Smooth muscle cell (in vitro differentiated cells): ENCODE data around the gene REEP6. TPM values are rescaled to one million over a fixed set of nuclear protein-coding genes. Genes with fewer than 3 reads are reported as not detected.

Source experiments
- DNase-seq: peaks from one replicate; lab custom pipeline; 2025; ENCODE audit not compliant: unreplicated experiment; lab: John Stamatoyannopoulos, UW
- H2AFZ ChIP-seq: fragments of 200-600 bp; sonication (generic); 2 replicates; pipeline ENCODE4 v1.6.0; 2016; ENCODE audit warnings: antibody characterized with exemption, low read depth, mild to moderate bottlenecking
- H3F3A ChIP-seq: fragments of 200-600 bp; sonication (generic); 2 replicates; pipeline ENCODE4 v1.6.0; 2017; ENCODE audit warnings: antibody characterized with exemption, low read depth
- H3K27ac ChIP-seq: fragments of 200-600 bp; sonication (generic); 2 replicates; pipeline ENCODE4 v1.5.1; 2016; ENCODE audit warnings: low read depth, mild to moderate bottlenecking
- H3K27me3 ChIP-seq: fragments of 200-600 bp; sonication (generic); 2 replicates; pipeline ENCODE4 v1.6.1; 2016; ENCODE audit warnings: low read depth, mild to moderate bottlenecking
- H3K36me3 ChIP-seq: fragments of 200-600 bp; sonication (generic); 2 replicates; pipeline ENCODE4 v1.5.1; 2016; ENCODE audit warnings: low read depth
- H3K4me1 ChIP-seq: fragments of 200-600 bp; sonication (generic); 2 replicates; pipeline ENCODE4 v1.5.1; 2016; ENCODE audit warnings: low read depth
- H3K4me2 ChIP-seq: fragments of 200-600 bp; sonication (generic); 2 replicates; pipeline ENCODE4 v1.6.0; 2016; ENCODE audit warnings: mild to moderate bottlenecking
- H3K4me3 ChIP-seq: fragments of 200-600 bp; sonication (generic); 2 replicates; pipeline ENCODE4 v1.5.1; 2016; ENCODE audit warnings: mild to moderate bottlenecking
- H3K79me2 ChIP-seq: fragments of 200-600 bp; sonication (generic); 2 replicates; pipeline ENCODE4 v1.6.0; 2016; ENCODE audit warnings: low read depth, mild to moderate bottlenecking
- H3K9ac ChIP-seq: fragments of 200-600 bp; sonication (generic); 2 replicates; pipeline ENCODE4 v1.6.0; 2016; ENCODE audit warnings: low read depth
- H3K9me3 ChIP-seq: fragments of 200-600 bp; sonication (generic); replicated peaks from 2 replicates; pipeline ENCODE4 v1.5.1; 2016; ENCODE audit warnings: low read depth
- H4K20me1 ChIP-seq: fragments of 200-600 bp; sonication (generic); 2 replicates; pipeline ENCODE4 v1.6.0; 2016; ENCODE audit warnings: low read depth
- CTCF ChIP-seq: fragments of 200-600 bp; sonication (generic); IDR thresholded peaks from 2 replicates; pipeline ENCODE4 v1.5.1; 2017; ENCODE audit warnings: borderline replicate concordance, mild to moderate bottlenecking, antibody characterized with exemption; ENCODE audit not compliant: insufficient read depth, poor library complexity, severe bottlenecking
- WGBS: methylation state at CpG from one replicate; pipeline ENCODE4 v1.1.7; 2016; ENCODE audit warnings: low lambda C conversion rate; 5-methylcytosine and 5-hydroxymethylcytosine counted together
- polyA plus RNA-seq: library from polyadenylated mRNA; unstranded; fragments of >200 nt; fragmentation: Nextera tagmentation; extraction: Ambion mirVana; gene quantifications from 2 replicates; pipeline ENCODE4 v1.2.1, GENCODE V29; 2016
- total RNA-seq: library from RNA; depleted of rRNA; stranded (reverse); fragments of >200 nt; gene quantifications from 2 replicates; pipeline ENCODE4 v1.2.3, GENCODE V29; 2014

REEP6 gene
- total and polyA plus RNA-seq, 2 experiments from 2014 or later = 7.0 to 15.1 TPM

GRCh38 chr19:1487576-1488281 is 3.3 kb upstream of the REEP6 start:
- Histone ChIP-seq H3K79me2 (no peaks in the 10 kb centered on the region), H3K9me3 (no peaks in the 10 kb centered on the region), H3K27ac (no peak overlapping the region), H4K20me1 (no peaks in the 10 kb centered on the region), H2AFZ (no peak overlapping the region), H3F3A (no peaks in the 10 kb centered on the region), H3K4me1 (peaks cover 12% of the 10 kb centered on the region), H3K36me3 (no peaks in the 10 kb centered on the region), H3K27me3 (no peaks in the 10 kb centered on the region), H3K4me2 (no peak overlapping the region), H3K4me3 (no peak overlapping the region), H3K9ac (no peak overlapping the region)
- DNase-seq = no peak
- TF ChIP-seq CTCF = no peak
- 96% methylated on average over 30 of the region's 40 CpGs for WGBS

GRCh38 chr19:1488282-1488601 is 2.7 kb upstream of the REEP6 start:
- no peak overlapping the region for H3K9ac ChIP-seq
- no peak overlapping the region for H3K27ac ChIP-seq
- 94% methylated on average over 7 of the region's 11 CpGs for WGBS
- no peaks in the 10 kb centered on the region for H3F3A ChIP-seq
- TF ChIP-seq CTCF = no peak
- H2AFZ ChIP-seq = no peak overlapping the region
- H3K4me3 ChIP-seq = no peak overlapping the region
- H3K27me3 ChIP-seq = no peaks in the 10 kb centered on the region
- DNase-seq = no peak
- H3K79me2 ChIP-seq = no peaks in the 10 kb centered on the region
- no peaks in the 10 kb centered on the region for H3K36me3 ChIP-seq
- H4K20me1 ChIP-seq = no peaks in the 10 kb centered on the region
- H3K9me3 ChIP-seq = no peaks in the 10 kb centered on the region
- no peak overlapping the region for H3K4me2 ChIP-seq
- peaks cover 12% of the 10 kb centered on the region for H3K4me1 ChIP-seq

- no peak for DNase-seq
Observed at GRCh38 chr19:1489463-1490310, 1.3 kb upstream of the REEP6 start.

More at GRCh38 chr19:1489463-1490310, 1.3 kb upstream of the REEP6 start:
- Histone ChIP-seq H3K9ac (peak overlapping the region; percentile 52), H3K9me3 (no peaks in the 10 kb centered on the region), H3F3A (no peaks in the 10 kb centered on the region), H3K4me2 (peak overlapping the region; percentile 94), H2AFZ (peak overlapping the region; percentile 91), H3K4me3 (peak overlapping the region; percentile 63), H3K27me3 (no peaks in the 10 kb centered on the region), H3K27ac (peak overlapping the region; percentile 65), H3K36me3 (no peaks in the 10 kb centered on the region), H3K4me1 (peaks cover 12% of the 10 kb centered on the region), H3K79me2 (no peaks in the 10 kb centered on the region), H4K20me1 (no peaks in the 10 kb centered on the region)
- WGBS = 46% methylated on average over 31 of the region's 37 CpGs
- no peak for TF ChIP-seq CTCF
